Activated naive CD4-positive, alpha-beta T cell treated with anti-CD3 and anti-CD28 coated beads, Interleukin-2, amount 50 U/mL, for 16 hours (primary cell): ENCODE data around the gene FUZ.

Experiments used
- DNase-seq: peaks from one replicate; pipeline ENCODE4 v3.0.0-alpha.2; 2020

The FUZ gene

DNA sequence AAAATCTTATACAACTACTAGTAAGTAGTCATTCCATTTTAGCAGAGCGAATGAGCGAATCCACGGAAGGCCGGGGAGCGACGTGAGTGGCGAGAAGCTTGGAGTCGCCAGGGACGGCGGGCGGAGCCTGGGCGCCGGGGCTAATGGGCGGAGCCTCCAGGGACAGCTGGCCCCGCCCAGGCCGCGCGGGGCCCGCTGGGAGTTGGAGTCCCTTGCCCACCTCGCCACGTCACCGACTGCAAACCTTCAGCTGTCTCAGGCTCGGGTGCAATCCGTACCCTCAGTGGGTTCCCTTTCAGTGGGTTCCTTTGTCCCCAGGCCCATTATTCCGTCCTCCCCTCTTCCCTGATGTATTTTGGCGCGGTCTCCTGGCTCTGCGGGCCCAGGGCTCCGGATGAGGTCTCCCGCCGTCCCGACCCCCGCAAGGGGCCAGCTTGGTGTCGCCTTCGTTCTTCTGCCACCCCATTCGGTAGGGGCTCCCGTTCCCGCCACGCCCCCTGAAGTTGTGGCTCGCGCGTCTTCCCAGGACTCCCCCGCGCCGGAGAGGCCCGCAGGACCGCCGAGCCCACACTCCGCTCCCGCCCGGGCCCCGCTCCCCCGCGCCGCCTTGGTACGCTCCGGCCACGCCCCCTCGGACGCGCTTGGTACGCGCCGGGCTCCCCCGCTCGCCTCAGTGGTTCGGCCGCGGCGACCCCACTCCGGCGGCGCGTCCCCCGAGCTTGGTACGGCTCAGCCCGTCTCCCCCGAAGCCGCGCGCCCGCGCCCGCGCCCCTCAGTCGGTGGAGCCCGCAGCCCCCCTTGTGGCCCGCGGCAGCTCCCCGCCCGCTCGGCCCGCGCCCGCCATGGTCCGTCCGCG, 37.6 kb upstream of the FUZ start, which contains the start of gene PTOV1:
PTOV1 (plus strand) TSS at position 673 of the 856 bp plus-strand sequence.
- peak; percentile 88 for DNase-seq

DNA sequence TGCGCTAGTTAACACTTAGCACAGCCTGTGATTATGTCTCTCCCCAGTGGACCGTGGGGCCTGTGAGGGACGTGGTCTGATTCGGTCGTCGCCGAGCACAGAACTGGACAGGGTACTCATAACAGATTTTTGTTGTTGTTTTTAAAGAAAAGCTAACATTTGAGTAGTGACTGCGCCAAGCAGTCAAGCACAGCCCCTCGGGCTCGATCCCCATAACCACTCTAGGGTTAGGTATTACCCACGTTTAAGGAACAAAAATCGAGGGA, 37.1 kb upstream of the FUZ start:
- DNase-seq = no peak

GRCh38 chr19:49849433-49850220, 36.5 kb upstream of the FUZ start:
- no peak for DNase-seq

DNA sequence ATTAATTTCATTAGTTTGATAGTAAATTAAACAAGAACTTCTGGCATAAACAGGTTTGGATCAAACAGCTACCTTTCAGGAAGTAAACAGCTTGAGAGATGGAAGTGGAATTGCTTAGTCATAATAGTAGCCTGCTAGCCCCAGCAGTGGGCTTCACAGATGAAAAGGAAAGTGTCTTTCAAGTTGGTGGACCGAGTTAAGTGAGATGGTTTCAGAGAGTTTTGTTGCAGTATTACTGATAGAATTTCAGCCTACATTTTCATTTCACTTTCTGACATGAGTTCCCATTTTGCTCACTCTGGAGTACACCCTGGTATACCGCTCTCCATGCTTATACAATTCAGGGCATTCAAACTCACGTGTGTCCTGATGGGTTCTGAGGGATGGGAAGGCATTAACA, 35.8 kb upstream of the FUZ start:
- no peak for DNase-seq

- DNase-seq = no peak
These were observed 34.9 kb upstream of the FUZ start for GRCh38 chr19:49847731-49848696.

GRCh38 chr19:49846408-49846807, 33.3 kb upstream of the FUZ start:
- DNase-seq = no peak

- DNase-seq = no peak
These were observed 32.3 kb upstream of the FUZ start for GRCh38 chr19:49845414-49845813.

DNA sequence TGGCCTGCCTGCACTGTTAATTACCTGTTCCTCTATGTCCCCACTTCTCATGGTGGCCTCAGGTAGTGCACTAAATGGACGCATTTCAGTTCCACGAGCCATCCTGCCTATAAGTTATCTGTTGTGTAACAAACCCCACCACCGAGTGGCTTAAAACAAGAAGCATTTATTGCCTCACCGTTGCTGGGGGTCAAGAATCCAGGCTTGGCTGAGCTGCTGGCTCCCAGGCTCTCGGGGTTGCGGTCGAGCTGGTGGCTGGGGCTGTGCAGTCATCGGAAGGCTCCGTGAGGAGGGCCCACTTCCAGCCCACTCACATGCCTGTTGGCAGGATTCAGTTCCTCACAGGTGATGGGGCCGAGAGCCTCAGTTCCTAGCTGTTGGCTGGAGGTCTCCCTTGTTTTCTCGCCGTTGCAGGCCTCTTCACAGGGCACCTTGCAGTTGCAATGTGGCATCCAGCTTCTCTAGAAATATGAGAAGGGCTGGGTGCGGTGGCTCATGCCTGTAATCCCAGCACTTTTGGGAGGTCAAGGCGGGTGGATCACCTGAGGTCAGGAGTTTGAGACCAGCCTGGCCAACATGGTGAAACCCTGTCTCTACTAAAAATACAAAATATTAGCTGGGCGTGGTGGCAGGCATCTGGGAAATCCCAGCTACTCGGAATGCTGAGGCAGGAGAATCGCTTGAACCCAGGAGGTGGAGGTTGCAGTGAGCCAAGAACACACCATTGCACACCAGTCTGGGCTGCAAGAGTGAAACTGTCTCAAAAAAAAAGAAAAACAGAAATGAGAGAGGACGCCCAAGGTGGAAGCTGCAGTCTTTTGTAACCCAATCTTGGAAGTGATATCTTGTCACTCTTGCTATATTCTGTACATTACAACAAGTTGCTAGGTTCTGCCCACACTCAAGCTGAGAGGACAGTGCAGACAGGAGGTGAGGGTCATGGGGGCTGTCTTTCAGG, 31.3 kb upstream of the FUZ start:
- DNase-seq = no peak

- DNase-seq = no peak
These were observed 30.2 kb upstream of the FUZ start for GRCh38 chr19:49843265-49843664.

DNA sequence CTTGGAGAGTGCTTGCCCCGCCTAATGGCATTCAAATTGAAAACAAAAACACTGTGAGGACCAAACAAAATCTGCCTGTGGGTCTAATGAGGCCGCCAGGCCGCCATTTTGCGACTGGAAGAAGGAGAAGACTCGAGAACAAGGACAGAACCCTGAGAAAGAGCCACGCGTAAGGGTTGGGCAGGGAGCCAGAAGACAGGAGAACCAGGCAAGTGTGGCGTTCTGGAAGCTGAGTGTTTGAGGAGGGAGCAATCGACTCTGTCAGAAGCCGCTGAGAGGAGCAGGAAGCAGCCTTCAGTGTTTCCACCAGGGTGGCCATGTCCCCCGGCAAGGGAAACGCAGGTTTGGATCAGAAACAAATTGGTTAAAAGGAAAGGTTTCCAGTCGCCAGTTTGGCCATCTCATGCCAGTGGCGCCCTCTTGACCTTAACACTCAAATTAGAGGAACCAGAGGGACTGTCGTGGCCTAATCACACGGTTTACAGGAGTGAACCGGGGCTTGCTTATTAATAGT, 27.7 kb upstream of the FUZ start:
- no peak for DNase-seq

- DNase-seq = no peak
These were observed 27.2 kb upstream of the FUZ start for GRCh38 chr19:49840321-49840720.

DNA sequence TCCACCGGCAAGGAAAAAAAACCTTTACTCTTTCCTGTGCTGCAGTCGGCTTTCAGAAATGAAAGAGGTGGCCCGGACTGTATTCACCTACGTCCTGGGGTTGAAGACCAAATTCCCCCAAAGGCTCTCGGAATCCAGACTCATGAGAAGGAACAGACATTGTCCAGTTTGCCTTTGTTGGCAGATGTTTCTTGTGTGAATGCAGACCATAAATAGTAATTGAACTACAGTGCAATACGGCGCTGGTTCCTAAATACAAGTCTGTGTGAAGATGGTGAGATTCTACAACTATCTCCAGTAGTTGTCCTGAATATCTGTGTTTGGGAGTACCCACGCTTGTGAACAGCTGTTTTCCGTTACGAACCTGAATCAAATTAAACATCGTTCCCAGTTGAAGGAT, 26.6 kb upstream of the FUZ start:
- no peak for DNase-seq

GRCh38 chr19:49838885-49839588, 25.9 kb upstream of the FUZ start:
- DNase-seq = no peak

DNA sequence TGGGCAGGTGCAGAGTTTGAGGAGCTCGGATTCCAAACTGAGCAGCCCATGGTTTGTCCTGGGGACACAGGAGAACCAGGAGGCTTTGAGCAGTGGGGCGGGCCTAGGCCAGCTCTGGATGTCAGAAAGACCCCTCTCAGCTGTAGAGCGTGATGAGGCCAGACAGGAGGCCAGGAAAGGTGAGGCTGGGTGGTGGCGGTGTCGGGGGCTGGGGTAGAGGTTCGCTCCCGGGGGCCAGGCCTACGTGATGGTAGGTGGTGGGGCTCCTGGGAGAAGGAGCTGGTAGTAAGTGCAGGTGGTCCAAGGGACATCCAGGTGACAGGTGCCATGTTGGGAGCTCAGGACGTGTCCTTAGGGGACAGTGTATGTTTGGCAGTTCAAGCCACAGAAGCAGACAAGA, 24.3 kb upstream of the FUZ start:
- no peak for DNase-seq

GRCh38 chr19:49837009-49837310, 23.9 kb upstream of the FUZ start:
- DNase-seq = no peak

DNA sequence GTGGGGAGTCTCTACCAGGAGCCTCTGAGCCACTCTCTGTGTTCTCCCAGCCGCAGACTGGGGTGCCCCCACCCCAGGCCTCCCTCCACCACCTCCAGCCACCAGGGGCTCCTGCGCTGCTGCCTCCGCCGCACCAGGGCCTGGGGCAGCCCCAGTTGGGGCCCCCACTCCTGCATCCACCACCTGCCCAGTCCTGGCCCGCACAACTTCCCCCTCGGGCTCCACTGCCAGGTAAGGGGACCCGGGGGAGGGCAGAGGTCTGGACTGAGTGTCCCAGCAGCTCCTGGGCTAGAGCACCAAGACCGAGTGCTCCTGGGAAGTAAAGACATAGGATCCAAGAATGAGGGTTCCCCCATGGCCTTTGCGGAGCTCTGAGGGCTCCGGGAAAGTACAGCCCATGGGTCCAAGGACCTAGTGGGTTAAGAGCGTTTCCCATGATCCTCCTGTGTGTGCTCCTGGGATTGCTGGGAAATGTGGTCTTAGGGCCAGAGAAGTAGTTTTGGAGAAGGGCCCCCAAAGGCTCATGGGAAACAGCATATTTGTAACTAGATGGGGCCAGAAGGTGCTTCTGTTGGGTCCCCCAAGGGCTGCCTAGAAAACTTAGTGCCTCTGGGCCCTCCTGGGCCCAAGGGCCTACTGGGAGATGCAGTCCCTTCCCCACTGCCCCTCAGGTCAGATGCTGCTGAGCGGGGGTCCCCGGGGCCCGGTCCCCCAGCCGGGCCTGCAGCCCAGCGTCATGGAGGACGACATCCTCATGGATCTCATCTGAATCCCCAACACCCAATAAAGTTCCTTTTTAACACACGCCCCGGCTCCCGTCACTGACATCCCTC, 23.3 kb upstream of the FUZ start:
- no peak for DNase-seq

- DNase-seq = no peak
These were observed 22.5 kb upstream of the FUZ start for GRCh38 chr19:49835562-49835961.

- no peak for DNase-seq
These were observed 20.5 kb upstream of the FUZ start for GRCh38 chr19:49833599-49833998.

DNA sequence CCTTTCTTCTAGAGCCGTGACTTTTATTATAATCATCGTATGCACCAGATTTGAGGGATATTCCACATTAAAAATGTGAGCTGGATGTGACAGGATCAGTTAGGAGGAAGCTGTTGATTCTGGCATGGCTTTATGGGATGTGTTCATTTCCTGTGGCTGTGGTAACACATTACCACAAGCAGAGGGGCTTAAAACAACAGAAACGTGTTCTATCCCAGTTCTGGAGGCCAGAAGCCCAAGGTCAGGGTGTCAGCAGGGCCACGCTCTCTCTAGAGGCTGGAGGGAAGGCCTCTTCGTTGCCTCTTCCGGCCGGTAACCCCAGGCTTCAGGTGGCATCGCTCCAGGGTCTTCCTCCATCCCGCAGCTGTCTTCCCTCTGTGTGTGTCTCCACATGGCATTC, 19.5 kb upstream of the FUZ start:
- DNase-seq = no peak

DNA sequence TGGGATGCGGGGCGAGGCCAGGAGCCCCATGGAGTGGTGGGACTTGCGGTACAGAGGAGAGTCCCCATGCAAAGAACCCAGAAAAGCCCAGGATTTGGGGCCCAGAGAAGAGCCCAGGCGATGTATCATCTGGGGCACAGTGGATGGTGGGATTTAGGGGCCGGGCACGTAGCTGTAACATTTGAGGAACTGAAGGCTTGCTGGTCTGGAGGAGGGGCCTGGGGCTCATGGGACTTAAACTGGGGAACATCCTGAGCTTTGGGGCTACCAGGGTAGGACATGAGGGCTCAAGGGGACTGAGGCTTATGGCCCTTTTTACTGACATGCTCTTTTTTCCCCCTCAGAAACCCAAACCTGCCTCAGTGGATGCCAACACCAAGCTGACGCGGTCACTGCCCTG, 18.5 kb upstream of the FUZ start:
- DNase-seq = no peak
